Esophagus squamous epithelium (tissue), 5 donors: Measurements from ENCODE around the gene ID3. TPM values are rescaled to one million over a fixed set of nuclear protein-coding genes. Genes with fewer than 3 reads are reported as not detected.

Source experiments
- DNase-seq: peaks from one replicate; lab custom pipeline; 2025; lab: John Stamatoyannopoulos, UW
- H3K27ac ChIP-seq, 4 donors: fragments of 200-600 bp; sonication (generic); one replicate each; pipeline ENCODE4 v1.5.1; 2016 to 2019; ENCODE audit warnings: mild to moderate bottlenecking in 1 of 4
- H3K27me3 ChIP-seq, 4 donors: fragments of 200-600 bp; sonication (generic); 1 replicate in 3 of 4; 2 replicates in 1 of 4; pipeline versions ENCODE4 v1.5.1 to v1.6.0; 2017 to 2021; ENCODE audit warnings: antibody characterized with exemption in 1 of 4
- H3K36me3 ChIP-seq, 3 donors: fragments of 200-600 bp; sonication (generic); one replicate each; pipeline ENCODE4 v1.5.1; 2016 to 2019
- H3K4me1 ChIP-seq, 3 donors: fragments of 200-600 bp; sonication (generic); one replicate each; pipeline ENCODE4 v1.5.1; 2017 to 2019
- H3K4me3 ChIP-seq, 4 donors: fragments of 200-600 bp; sonication (generic); 1 replicate in 3 of 4; 2 replicates in 1 of 4; pipeline ENCODE4 v1.5.1; 2016 to 2019; ENCODE audit warnings: mild to moderate bottlenecking in 2 of 4, moderate library complexity in 1 of 4
- H3K9me3 ChIP-seq, 3 donors: fragments of 200-600 bp; sonication (generic); one replicate each; pipeline ENCODE4 v1.5.1; 2016 to 2019
- CTCF ChIP-seq, 6 experiments: fragments of 450-650 bp in 4 of 6; fragments of 200-600 bp in 2 of 6; sonication (generic) in 2 of 6; IDR thresholded peaks; one replicate each; pipeline ENCODE4 v1.5.1; 2016 to 2019; ENCODE audit warnings: antibody characterized with exemption in 6 of 6, mild to moderate bottlenecking in 4 of 6, moderate library complexity in 4 of 6
- POLR2A ChIP-seq, 4 donors: fragments of 450-650 bp; IDR thresholded peaks; one replicate each; pipeline ENCODE4 v1.6.1; 2017; ENCODE audit warnings: antibody characterized with exemption in 4 of 4, mild to moderate bottlenecking in 4 of 4, moderate library complexity in 3 of 4
- WGBS, 2 donors: methylation state at CpG; one replicate each; pipeline ENCODE4 v1.1.5; 2018; 5-methylcytosine and 5-hydroxymethylcytosine counted together
- intact Hi-C: fragments of 100-400 bp; cut with DNase I; formaldehyde crosslinking; loops from one replicate; pipeline ENCODE4 v1.15.0; 2022
- total RNA-seq, 4 donors: library from RNA; depleted of rRNA; stranded (reverse); fragments of >200 nt; gene quantifications; one replicate each; pipeline ENCODE4 v1.1.0, GENCODE V29; 2016
- donor health status: DM: yes; HTN: yes; CAD: no.

Gene ID3, protein sequence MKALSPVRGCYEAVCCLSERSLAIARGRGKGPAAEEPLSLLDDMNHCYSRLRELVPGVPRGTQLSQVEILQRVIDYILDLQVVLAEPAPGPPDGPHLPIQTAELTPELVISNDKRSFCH
- 10 to 100 TPM; 12.6 to 62.9 (median 37.5) TPM for total RNA-seq

DNA sequence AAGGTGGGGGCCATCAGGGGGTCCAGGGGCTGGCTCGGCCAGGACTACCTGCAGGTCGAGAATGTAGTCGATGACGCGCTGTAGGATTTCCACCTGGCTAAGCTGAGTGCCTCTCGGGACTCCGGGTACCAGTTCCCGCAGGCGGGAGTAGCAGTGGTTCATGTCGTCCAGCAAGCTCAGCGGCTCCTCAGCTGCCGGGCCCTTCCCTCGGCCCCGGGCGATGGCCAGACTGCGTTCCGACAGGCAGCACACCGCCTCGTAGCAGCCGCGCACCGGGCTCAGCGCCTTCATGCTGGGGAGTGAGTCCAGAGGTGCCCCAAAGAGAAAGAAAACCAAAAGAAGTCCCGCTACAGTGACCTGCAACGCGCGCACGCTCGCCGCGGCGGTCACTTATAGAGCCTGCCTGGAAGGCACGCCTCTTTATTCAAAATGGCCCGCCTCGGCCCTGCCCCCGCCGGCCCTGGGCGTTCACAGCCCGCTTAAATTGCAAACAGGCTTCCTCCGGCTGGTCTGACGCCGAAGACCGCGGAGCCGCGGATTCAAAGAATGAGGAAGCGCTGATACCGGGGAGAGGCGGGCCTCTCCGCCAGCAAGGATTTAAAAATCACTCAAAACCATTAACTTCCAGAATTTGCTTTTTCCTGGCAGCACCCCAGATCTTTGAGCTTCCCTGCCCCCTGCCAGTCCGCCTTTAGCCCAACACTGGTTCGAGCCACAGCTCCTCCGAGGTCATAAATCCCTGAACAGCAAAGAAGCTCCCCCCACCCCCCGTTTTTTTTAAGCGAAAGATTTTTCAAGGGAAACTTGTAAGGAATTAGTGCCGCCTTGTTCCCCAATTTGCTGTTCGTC, at the start of gene ID3:
ID3 (minus strand) TSS at position 366 of the 849 bp plus-strand sequence; CDS start at position 291, 75 bp downstream.
- intact Hi-C loops, result no loop called here
- H3K36me3 ChIP-seq, result no peaks in the 10 kb centered on the region
- H3K27me3 ChIP-seq, result no peaks in the 10 kb centered on the region
- 0% methylated on average over 11 to 24 of the region's 57 CpGs for WGBS, 2 donors
- H3K27ac ChIP-seq, result peak within 1 kb of the TSS; percentile 88 to 93 (median 92)
- peak within 1 kb of the TSS; percentile 63 to 82 (median 74) for H3K4me3 ChIP-seq
- TF ChIP-seq CTCF (IDR thresholded peaks at IDR 0.05) (no peak), POLR2A (IDR thresholded peaks at IDR 0.05) (peak in 3 of 4 donors; percentile 74 to 96 (median 96))
- no peaks in the 10 kb centered on the region for H3K9me3 ChIP-seq
- peak; percentile 82 for DNase-seq
- peaks cover 28 to 92% (median 67%) of the 10 kb centered on the region in 3 donors for H3K4me1 ChIP-seq

GRCh38 chr1:23607944-23608343, 48.6 kb upstream of the ID3 start:
- Histone ChIP-seq H3K4me3 (no peak overlapping the region), H3K4me1 (no peaks in the 10 kb centered on the region), H3K9me3 (no peaks in the 10 kb centered on the region), H3K27ac (no peak overlapping the region), H3K36me3 (no peaks in the 10 kb centered on the region), H3K27me3 (no peaks in the 10 kb centered on the region)
- TF ChIP-seq POLR2A (IDR thresholded peaks at IDR 0.05) (no peak), CTCF (IDR thresholded peaks at IDR 0.05) (no peak)
- no peak for DNase-seq
- WGBS, 2 donors, result 73 to 76% methylated on average over 4 of the region's 4 CpGs
- intact Hi-C loops, result no loop called here

- no peaks in the 10 kb centered on the region for H3K9me3 ChIP-seq
- no peak for TF ChIP-seq CTCF (IDR thresholded peaks at IDR 0.05)
- no peak for TF ChIP-seq POLR2A (IDR thresholded peaks at IDR 0.05)
- 64 to 73% methylated on average over 7 to 10 of the region's 10 CpGs for WGBS, 2 donors
- no peaks in the 10 kb centered on the region for H3K36me3 ChIP-seq
- no peak overlapping the region for H3K4me3 ChIP-seq
- H3K27me3 ChIP-seq, result no peaks in the 10 kb centered on the region
- H3K4me1 ChIP-seq, result peaks cover 0 to 24% (median 0%) of the 10 kb centered on the region in 3 donors
- no peak overlapping the region for H3K27ac ChIP-seq
- DNase-seq, result no peak
- intact Hi-C loops, result no loop called here
These were observed 42.9 kb upstream of the ID3 start for GRCh38 chr1:23601968-23602876.

- no peaks in the 10 kb centered on the region for H3K9me3 ChIP-seq
- intact Hi-C loops, result no loop called here
- no peak overlapping the region for H3K27ac ChIP-seq
- TF ChIP-seq POLR2A (IDR thresholded peaks at IDR 0.05) (no peak), CTCF (IDR thresholded peaks at IDR 0.05) (no peak)
- H3K36me3 ChIP-seq, result no peaks in the 10 kb centered on the region
- DNase-seq, result no peak
- WGBS, 2 donors, result 77 to 79% methylated on average over 10 to 11 of the region's 11 CpGs
- H3K27me3 ChIP-seq, result no peaks in the 10 kb centered on the region
- peaks cover 0 to 24% (median 0%) of the 10 kb centered on the region in 3 donors for H3K4me1 ChIP-seq
- H3K4me3 ChIP-seq, result no peak overlapping the region
These were observed 42.0 kb upstream of the ID3 start for GRCh38 chr1:23601135-23601967.
